ENCODE measurements around the gene FBXW7. TPM values are rescaled to one million over a fixed set of nuclear protein-coding genes. Genes with fewer than 3 reads are reported as not detected.
A peak's percentile ranks its signal among the peaks of the same experiment; 100 is the strongest.

The FBXW7 gene
- total RNA-seq, 1 donor from 2014 or later, result 12.2 TPM

DNA sequence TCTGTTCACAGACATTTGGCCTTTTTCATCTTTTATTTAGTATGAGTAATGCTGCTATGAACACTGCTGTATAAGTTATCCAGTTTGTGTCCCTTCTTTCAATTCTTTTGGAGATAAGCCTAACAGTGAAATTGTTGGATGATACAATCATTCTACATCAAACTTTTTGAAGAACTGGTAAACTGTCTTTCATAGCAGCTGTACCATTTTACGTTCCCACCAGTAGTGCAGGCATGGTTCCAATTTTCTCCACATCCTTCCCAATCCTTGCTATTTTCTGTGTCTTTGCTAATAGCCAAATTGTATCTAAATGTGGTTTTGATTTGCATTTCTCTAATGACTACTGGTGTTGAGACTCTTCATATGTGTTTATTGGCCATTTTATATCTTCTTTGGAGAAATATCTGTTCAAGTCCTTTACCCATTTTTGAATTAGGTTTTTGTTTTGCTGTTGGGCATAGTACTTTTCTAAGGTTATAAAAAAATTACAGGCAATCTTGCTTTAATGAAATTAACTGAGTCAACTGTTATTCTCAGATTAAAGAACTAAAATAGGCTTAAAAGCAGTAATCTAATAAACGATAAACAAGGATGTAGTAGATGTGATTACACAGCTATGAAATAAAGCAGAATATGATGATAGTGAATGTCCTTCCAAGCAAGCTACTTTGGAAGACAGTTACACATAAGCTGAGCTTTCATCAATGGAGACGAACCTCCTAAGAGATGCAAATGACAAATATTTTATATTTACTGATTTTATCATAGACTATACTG is 57.2 kb downstream of the FBXW7 start:
- no peak for ATAC-seq
- no peak for DNase-seq (ENCODE audit: low spot score)

GRCh38 chr4:152476796-152477195 is 59.1 kb downstream of the FBXW7 start:
- ATAC-seq, result no peak

GRCh38 chr4:152471251-152471792 is 64.6 kb downstream of the FBXW7 start:
- ATAC-seq, result no peak
- DNase-seq (ENCODE audit: low spot score), result no peak

More at GRCh38 chr4:152476796-152477195, 59.1 kb downstream of the FBXW7 start:
- DNase-seq (ENCODE audit: low spot score), result no peak

DNA sequence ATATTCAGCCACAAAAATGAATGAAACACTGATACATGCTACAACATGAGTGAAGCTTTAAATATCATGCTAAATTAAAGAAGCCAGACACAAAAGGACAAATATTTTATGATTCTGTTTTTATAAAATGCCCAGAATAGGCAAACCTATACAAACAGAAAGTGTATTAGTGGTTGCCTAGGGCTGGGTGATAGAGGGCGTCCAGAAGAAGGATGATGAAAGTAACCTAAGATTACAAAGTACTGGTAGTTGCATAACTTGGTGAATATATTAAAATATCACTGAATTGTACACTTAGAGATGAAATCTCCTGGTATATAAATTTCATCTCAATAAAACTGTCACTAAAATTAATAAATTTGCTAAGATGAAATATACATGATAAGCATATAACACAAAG is 67.5 kb downstream of the FBXW7 start:
- ATAC-seq (peak; percentile 66), DNase-seq (ENCODE audit: low spot score) (no peak)

- no peak for ATAC-seq
- DNase-seq (ENCODE audit: low spot score), result no peak
Observed at GRCh38 chr4:152467101-152467500, 68.8 kb downstream of the FBXW7 start.

DNA sequence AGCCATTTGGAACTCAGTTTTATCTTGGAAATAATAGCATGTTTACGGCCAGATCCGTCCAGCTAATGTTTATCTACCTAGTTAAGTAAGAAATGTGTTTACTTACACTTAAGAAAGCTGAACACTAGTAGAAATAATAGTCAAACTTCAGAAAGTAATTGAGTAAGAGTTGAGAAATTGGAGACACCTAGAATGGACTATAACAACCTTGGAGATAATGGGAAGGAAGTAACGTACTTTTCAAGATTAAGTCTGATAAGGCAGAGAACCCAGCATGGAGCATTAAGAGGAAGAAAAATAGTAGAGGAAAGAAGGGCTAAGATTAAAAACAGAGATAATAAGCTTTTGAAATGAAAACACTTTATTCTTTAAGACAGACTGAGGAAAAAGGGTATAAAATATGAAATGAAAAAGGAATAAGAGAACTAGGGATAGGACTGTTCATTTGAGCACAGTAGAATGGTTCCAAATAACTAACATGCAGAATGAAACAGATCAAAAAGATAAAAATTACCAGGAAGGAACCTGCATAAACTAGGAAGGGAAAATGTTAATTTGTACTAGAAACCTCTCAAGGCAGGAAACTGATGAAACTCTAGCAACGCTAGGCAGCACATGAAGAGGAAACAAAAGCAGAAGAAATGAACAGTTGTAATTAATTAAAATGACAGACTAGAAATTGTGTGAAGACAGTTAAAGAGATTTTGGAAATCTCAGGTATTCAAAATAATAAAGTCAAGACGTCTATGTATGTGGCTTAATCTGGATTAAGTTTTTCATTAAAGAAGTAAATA is 71.7 kb downstream of the FBXW7 start:
- ATAC-seq (no peak), DNase-seq (ENCODE audit: low spot score) (no peak)

DNA sequence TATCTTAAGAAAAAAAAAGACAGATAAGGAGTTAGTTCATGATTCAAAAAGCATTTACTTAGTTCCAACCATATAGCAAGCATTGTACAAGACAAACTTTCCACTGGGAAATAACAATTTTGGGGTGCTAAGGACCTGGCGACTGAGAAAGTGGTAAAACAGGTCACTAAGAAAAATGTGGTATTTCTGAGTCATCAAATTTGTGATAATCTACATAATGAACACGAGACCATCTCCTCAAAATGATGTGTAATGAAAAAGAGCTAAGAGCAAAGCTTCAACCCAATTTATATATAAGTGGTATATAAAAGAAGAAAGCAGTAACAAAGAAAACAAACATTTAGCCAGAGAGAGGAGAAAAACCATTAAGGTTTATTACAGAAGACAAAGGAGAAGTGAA is 72.3 kb downstream of the FBXW7 start:
- ATAC-seq (no peak), DNase-seq (ENCODE audit: low spot score) (no peak)

GRCh38 chr4:152462695-152463094 is 73.2 kb downstream of the FBXW7 start:
- no peak for DNase-seq (ENCODE audit: low spot score)
- ATAC-seq, result no peak

GRCh38 chr4:152462047-152462446 is 73.8 kb downstream of the FBXW7 start:
- peak; percentile 83 for ATAC-seq
- peak; percentile 60 for DNase-seq (ENCODE audit: low spot score)

GRCh38 chr4:152460488-152460887 is 75.4 kb downstream of the FBXW7 start:
- DNase-seq (ENCODE audit: low spot score) (no peak), ATAC-seq (peak; percentile 47)

- ATAC-seq (no peak), DNase-seq (ENCODE audit: low spot score) (no peak)
Observed at GRCh38 chr4:152459326-152459725, 76.6 kb downstream of the FBXW7 start.

- DNase-seq (ENCODE audit: low spot score), result no peak
- ATAC-seq, result peak; percentile 63
Observed at GRCh38 chr4:152458801-152459302, 77.0 kb downstream of the FBXW7 start.

DNA sequence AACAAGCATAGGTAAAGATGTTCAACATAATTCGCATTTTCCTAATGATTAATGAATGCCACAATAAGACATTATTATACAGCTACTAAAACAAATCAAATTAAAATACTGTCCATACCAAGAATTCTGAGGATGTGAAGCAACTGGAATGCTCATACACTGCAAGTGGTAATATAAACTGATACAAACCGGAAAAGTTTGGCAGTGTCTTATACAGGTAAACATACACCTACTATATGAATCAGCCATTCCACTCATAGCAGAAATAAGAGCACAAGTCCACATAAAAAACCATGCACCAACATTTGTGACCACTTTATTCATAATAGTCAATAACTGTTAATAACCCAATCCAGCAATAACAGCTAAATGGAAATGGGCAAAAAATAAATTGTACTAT is 79.3 kb downstream of the FBXW7 start:
- no peak for ATAC-seq
- no peak for DNase-seq (ENCODE audit: low spot score)

DNA sequence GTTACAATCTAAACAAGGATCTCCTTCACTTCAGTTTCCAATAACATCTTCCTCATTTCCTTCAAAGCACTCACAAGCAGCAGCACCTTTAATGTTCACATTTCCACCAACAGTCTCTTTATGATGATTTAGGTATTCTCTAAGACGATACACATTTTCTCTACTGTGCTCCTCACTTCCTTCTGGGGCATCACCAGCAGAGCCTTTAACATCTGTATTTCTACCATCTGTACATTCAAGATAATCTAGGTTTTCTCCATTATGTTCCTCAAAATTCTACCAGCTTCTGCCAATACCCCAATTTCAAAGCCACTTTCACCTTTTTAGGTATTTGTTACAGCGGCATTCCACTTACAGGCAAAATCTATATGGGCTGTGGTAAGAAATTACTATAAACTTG is 80.6 kb downstream of the FBXW7 start:
- no peak for DNase-seq (ENCODE audit: low spot score)
- no peak for ATAC-seq

GRCh38 chr4:152454398-152455011 is 81.4 kb downstream of the FBXW7 start:
- DNase-seq (ENCODE audit: low spot score), result no peak
- ATAC-seq, result peak; percentile 74

- no peak for ATAC-seq
- no peak for DNase-seq (ENCODE audit: low spot score)
Observed at GRCh38 chr4:152451496-152451895, 84.4 kb downstream of the FBXW7 start.

DNA sequence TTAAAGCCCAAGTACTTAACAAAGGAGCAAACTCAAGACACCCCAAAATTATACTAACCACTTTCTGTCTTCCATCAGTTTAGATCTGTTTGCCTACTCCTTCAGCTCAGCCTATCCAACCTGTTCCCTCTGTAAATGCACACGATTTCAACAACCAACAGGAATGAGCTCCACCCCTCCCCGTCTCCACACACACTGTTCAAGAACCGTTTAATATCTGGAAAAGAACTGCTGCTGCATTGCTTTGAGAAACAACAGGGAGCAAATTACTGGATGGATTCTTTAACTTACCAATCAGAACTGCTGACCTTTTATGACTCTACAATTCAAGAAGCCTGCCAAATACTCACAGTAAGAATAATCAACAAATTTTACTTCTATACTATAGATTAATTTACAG is 87.0 kb downstream of the FBXW7 start:
- no peak for ATAC-seq
- DNase-seq (ENCODE audit: low spot score), result no peak

DNA sequence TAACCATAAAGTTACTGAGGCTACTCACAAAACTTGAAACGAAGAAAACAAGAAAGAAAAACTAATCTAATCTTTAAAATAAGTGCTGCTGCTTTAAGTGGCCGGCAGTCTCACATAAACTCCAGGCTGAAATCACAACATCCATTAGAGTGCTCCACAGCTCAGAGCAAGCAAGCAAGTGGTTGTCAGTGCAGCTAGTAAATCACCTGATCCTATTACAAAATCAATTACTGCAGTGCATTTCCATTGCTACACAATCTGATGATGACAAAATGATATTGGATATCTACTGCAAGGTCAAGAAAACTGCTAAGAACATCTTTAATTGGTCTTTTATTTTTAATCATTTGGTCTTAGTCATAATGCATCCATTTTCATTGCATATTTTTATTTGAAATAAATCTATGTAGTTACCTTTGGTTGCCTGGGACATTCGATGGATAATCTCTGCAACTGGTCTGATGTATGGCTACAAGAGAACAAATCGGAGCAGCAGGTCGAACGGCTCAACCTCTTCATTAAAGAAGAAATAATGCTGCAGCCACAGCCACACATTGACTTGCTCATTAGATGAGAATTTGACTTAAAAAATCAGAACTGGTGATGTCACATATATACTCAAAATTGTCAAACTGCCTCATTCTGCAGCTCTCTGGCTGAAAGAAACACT is 87.7 kb downstream of the FBXW7 start:
- DNase-seq (ENCODE audit: low spot score) (no peak), ATAC-seq (peak; percentile 27)

GRCh38 chr4:152443859-152444258 is 92.0 kb downstream of the FBXW7 start:
- DNase-seq (ENCODE audit: low spot score), result no peak
- ATAC-seq, result no peak

GRCh38 chr4:152437561-152437960 is 98.3 kb downstream of the FBXW7 start:
- DNase-seq (ENCODE audit: low spot score) (no peak), ATAC-seq (no peak)

GRCh38 chr4:152436384-152436783 is 99.5 kb downstream of the FBXW7 start:
- ATAC-seq (no peak), DNase-seq (ENCODE audit: low spot score) (no peak)
